K562 (cell line): ENCODE measurements around the gene MAST4. TPM values are rescaled to one million over a fixed set of nuclear protein-coding genes. Genes with fewer than 3 reads are reported as not detected.

Experiments used
- ATAC-seq: fragments of 200-7000 bp; cut with Tn5 transposase; 3 replicates; pipeline ENCODE4 v1.9.1; 2020; ENCODE audit warnings: moderate library complexity
- BruUV-seq: library from RNA; stranded (reverse); fragments of 400-500 nt; replicated peaks from 2 replicates; lab custom pipeline; 2021; lab: Mats Ljungman, UMichigan
- CTCF ChIA-PET: fragments of 300-600 bp; formaldehyde crosslinking; extraction: SDS; loops from one replicate; lab custom pipeline; 2021; ENCODE audit warnings: low intra/inter-chr PET ratio; lab: Yijun Ruan, JAX
- POLR2A ChIA-PET: fragments of 300-600, 350-650 bp; sonication (Branson Sonifier 250); formaldehyde crosslinking; extraction: SDS; loops from one replicate; lab custom pipeline; 2021; ENCODE audit warnings: antibody characterized with exemption, inconsistent platforms; lab: Yijun Ruan, JAX
- DNase-seq, 4 experiments: peaks; one replicate each; pipeline versions ENCODE4 v3.0.0 to v3.0.0-alpha.2; 2011 to 2018; ENCODE audit warnings: low spot score in 3 of 4, mixed read lengths in 3 of 4; ENCODE audit errors: extremely low read depth in 1 of 4
- FAIRE-seq: peaks from 2 replicates; lab custom pipeline; 2011; peaks lifted over from hg19 to GRCh38; lab: Jason Lieb, UNC
- H2AFZ ChIP-seq: 2 replicates; pipeline ENCODE4 v1.6.0; 2011; ENCODE audit warnings: low read depth, low read length, control low read depth, inconsistent platforms
- H3K27ac ChIP-seq: fragments of 200-600 bp; 3 replicates; pipeline ENCODE4 v1.8.0; 2011; ENCODE audit warnings: low read depth, mild to moderate bottlenecking, control low read depth, inconsistent platforms, low read length, moderate library complexity, mixed read lengths; ENCODE audit errors: extremely low read depth
- H3K27me3 ChIP-seq, 2 experiments: fragments of 300-600 bp in 1 of 2; 2 replicates in 1 of 2; 3 replicates in 1 of 2; pipeline versions ENCODE4 v1.6.0 to v1.8.0; 2011; ENCODE audit warnings: inconsistent platforms in 2 of 2, low read length in 2 of 2, mild to moderate bottlenecking in 1 of 2, mixed read lengths in 1 of 2, moderate library complexity in 1 of 2; ENCODE audit not compliant: control insufficient read depth in 2 of 2, insufficient read depth in 2 of 2
- H3K36me3 ChIP-seq: fragments of 300-600 bp; 3 replicates; pipeline ENCODE4 v1.8.0; 2011; ENCODE audit warnings: mild to moderate bottlenecking, low read length, inconsistent platforms; ENCODE audit not compliant: control insufficient read depth, insufficient read depth
- H3K4me1 ChIP-seq, 2 experiments: fragments of 200-600 bp in 1 of 2; replicated peaks in 1 of 2; 2 replicates in 1 of 2; 3 replicates in 1 of 2; pipeline versions ENCODE4 v1.5.1 to v1.8.0; 2011; ENCODE audit warnings: inconsistent platforms in 2 of 2, low read length in 2 of 2, mild to moderate bottlenecking in 1 of 2, mixed read lengths in 1 of 2, moderate library complexity in 1 of 2; ENCODE audit not compliant: control insufficient read depth in 2 of 2, insufficient read depth in 2 of 2
- H3K4me2 ChIP-seq: 2 replicates; pipeline ENCODE4 v1.6.1; 2011; ENCODE audit warnings: low read length, control low read depth, inconsistent platforms, mixed read lengths; ENCODE audit not compliant: insufficient read depth
- H3K4me3 ChIP-seq: fragments of 200-600 bp; sonication (generic), shearing (Covaris generic); 2 replicates; pipeline ENCODE4 v1.5.1; 2016; ENCODE audit warnings: control low read depth, inconsistent platforms
- H3K79me2 ChIP-seq: fragments of 200-600 bp; 3 replicates; pipeline ENCODE4 v1.8.0; 2011; ENCODE audit warnings: low read length, inconsistent platforms; ENCODE audit not compliant: control insufficient read depth, insufficient read depth
- H3K9ac ChIP-seq, 2 experiments: 2 replicates each; pipeline versions ENCODE4 v1.6.0 to v1.6.1; 2011; ENCODE audit warnings: low read depth in 2 of 2, low read length in 2 of 2, control low read depth in 1 of 2, inconsistent platforms in 1 of 2, mild to moderate bottlenecking in 1 of 2, mixed read lengths in 1 of 2; ENCODE audit not compliant: insufficient read depth in 1 of 2
- H3K9me1 ChIP-seq: one replicate; pipeline ENCODE4 v1.6.0; 2011; ENCODE audit warnings: inconsistent platforms, mild to moderate bottlenecking, low read length, moderate library complexity; ENCODE audit not compliant: control insufficient read depth, insufficient read depth
- H3K9me3 ChIP-seq: replicated peaks from 2 replicates; pipeline ENCODE4 v1.5.1; 2011; ENCODE audit warnings: low read depth, low read length, inconsistent platforms; ENCODE audit not compliant: control insufficient read depth, insufficient read depth
- H4K20me1 ChIP-seq: replicated peaks from 2 replicates; pipeline ENCODE4 v1.6.1; 2011; ENCODE audit warnings: low read length, inconsistent platforms, mixed read lengths; ENCODE audit not compliant: control insufficient read depth, insufficient read depth
- ELK3 ChIP-seq: fragments of 450-650 bp; formaldehyde crosslinking; IDR thresholded peaks from 2 replicates; pipeline ENCODE4 v1.4.0; 2020; ENCODE audit warnings: mild to moderate bottlenecking
- KDM1A ChIP-seq, 2 experiments: fragments of 450-650 bp; IDR thresholded peaks; 2 replicates each; pipeline ENCODE4 v1.6.1; 2016; ENCODE audit warnings: mild to moderate bottlenecking in 2 of 2
- MED1 ChIP-seq: sonication (generic); formaldehyde crosslinking; IDR thresholded peaks from 2 replicates; pipeline ENCODE4 v1.8.1; 2023; ENCODE audit warnings: missing genetic modification reagents, borderline replicate concordance
- NELFE ChIP-seq: IDR thresholded peaks from 2 replicates; pipeline ENCODE4 v1.6.1; 2011; ENCODE audit warnings: mild to moderate bottlenecking; ENCODE audit not compliant: insufficient read depth, insufficient read length
- whole genome bisulfite sequencing: fragments of 100-300 bp; shearing (Covaris generic); methylation state at CpG from one replicate; pipeline ENCODE4 v1.1.6; 2016; ENCODE audit warnings: low coverage, mixed read lengths; ENCODE audit not compliant: insufficient coverage; ENCODE audit errors: missing lambda C conversion rate; 5-methylcytosine and 5-hydroxymethylcytosine counted together
- in situ Hi-C: fragments of 300-500 bp; cut with MboI; formaldehyde crosslinking; loops from 4 replicates; pipeline ENCODE4 v1.15.0; 2018; ENCODE audit warnings: inconsistent platforms, mixed read lengths
- intact Hi-C: fragments of 100-400 bp; cut with micrococcal nuclease; formaldehyde crosslinking; loops from 2 replicates; pipeline ENCODE4 v1.14.2; 2022
- polyA plus RNA-seq, 8 experiments: library from polyadenylated mRNA; depleted of rRNA in 4 of 8; stranded (reverse) in 5 of 8; unstranded in 3 of 8; fragments of >200 nt; fragmentation: Nextera tagmentation in 2 of 8; fragmentation: Illumina TruSeq in 1 of 8; extraction: Ambion mirVana in 2 of 8; extraction: Trizol in 1 of 8; gene quantifications; 2 replicates each; pipeline versions ENCODE4 v1.2.1 to v1.2.3, GENCODE V29; 2011 to 2014; ENCODE audit warnings: inconsistent platforms in 1 of 8, missing spikeins in 1 of 8
- total RNA-seq, 7 experiments: library from RNA; depleted of rRNA in 6 of 7; stranded (reverse); fragments of >200 nt in 6 of 7; fragmentation: Illumina TruSeq in 2 of 7; extraction: Trizol in 2 of 7; gene quantifications; 2 replicates each; pipeline versions ENCODE4 v1.2.1 to v1.2.3, GENCODE V29; 2011 to 2021; ENCODE audit warnings: low replicate concordance in 1 of 7

MAST4 gene
- total and polyA plus RNA-seq, 9 of the 15 experiments (the other 6 are each of a cell fraction or from before 2014, with no cell fraction given), result 0.88 to 10.1 (median 5.2) TPM

- Histone ChIP-seq H3K9ac (no peak overlapping the region), H3K9me1 (no peaks in the 10 kb centered on the region), H4K20me1 (no peaks in the 10 kb centered on the region), H3K36me3 (peaks cover 2% of the 10 kb centered on the region; the same call in 2 of the 3 replicates), H3K79me2 (no peaks in the 10 kb centered on the region), H3K4me1 (no peaks in the 10 kb centered on the region), H3K9me3 (no peaks in the 10 kb centered on the region), H3K4me2 (no peak overlapping the region), H3K27ac (no peak overlapping the region), H3K4me3 (no peak overlapping the region), H2AFZ (no peak overlapping the region), H3K27me3 (no peaks in the 10 kb centered on the region)
- intact Hi-C loops (no loop called here), in situ Hi-C loops (no loop called here)
- no peak for TF ChIP-seq ELK3 (CRISPR knock-in tag)
- no peak for TF ChIP-seq MED1 (CRISPR knock-in tag)
- TF ChIP-seq KDM1A (IDR thresholded peaks at IDR 0.05), result no peak
- TF ChIP-seq NELFE, result no peak
- 69% methylated on average over 8 of the region's 8 CpGs for WGBS
- FAIRE-seq, result no peak
- ChIA-PET POLR2A (no interaction called here), CTCF (no interaction called here)
- no peak for ATAC-seq
- no peak for DNase-seq
- no TSS peak for BruUV-seq
These were observed 499.4 kb downstream of the MAST4 start for GRCh38 chr5:67095346-67096171.
